Sigmoid colon (tissue), 4 donors: ENCODE measurements around the gene CCNK.

Experiments used
- CTCF ChIP-seq, 4 experiments: fragments of 450-650 bp in 3 of 4; fragments of 200-600 bp in 1 of 4; IDR thresholded peaks; one replicate each; pipeline ENCODE4 v1.5.1; 2016 to 2019; ENCODE audit warnings: antibody characterized with exemption in 4 of 4, mild to moderate bottlenecking in 3 of 4, moderate library complexity in 2 of 4
- POLR2A ChIP-seq, 2 donors: fragments of 450-650 bp; IDR thresholded peaks; one replicate each; pipeline ENCODE4 v1.6.1; 2016; ENCODE audit warnings: antibody characterized with exemption in 2 of 2, mild to moderate bottlenecking in 2 of 2, moderate library complexity in 2 of 2
- POLR2AphosphoS5 ChIP-seq, 4 donors: sonication (generic); formaldehyde crosslinking; IDR thresholded peaks; one replicate each; pipeline ENCODE4 v1.6.1; 2017; ENCODE audit warnings: antibody characterized with exemption in 4 of 4

- TF ChIP-seq CTCF (IDR thresholded peaks at IDR 0.05) (no peak), POLR2AphosphoS5 (IDR thresholded peaks at IDR 0.05) (no peak), POLR2A (IDR thresholded peaks at IDR 0.05) (no peak)
Measured at GRCh38 chr14:99503848-99504453, 22.7 kb downstream of the CCNK start.
